K562 (cell line): Measurements from ENCODE around the gene DLG4. TPM values are rescaled to one million over a fixed set of nuclear protein-coding genes. Genes with fewer than 3 reads are reported as not detected.
A peak's percentile ranks its signal among the peaks of the same experiment; 100 is the strongest.

Experiments used
- CHD2 ChIP-seq: IDR thresholded peaks from 2 replicates; pipeline ENCODE4 v1.6.1; 2011; ENCODE audit warnings: low read depth, low read length
- E2F6 ChIP-seq, 2 experiments: IDR thresholded peaks; 2 replicates each; pipeline ENCODE4 v1.6.1; 2011; ENCODE audit warnings: borderline replicate concordance in 1 of 2, control low read depth in 1 of 2, low read depth in 1 of 2, low read length in 1 of 2, mild to moderate bottlenecking in 1 of 2, mixed read lengths in 1 of 2, moderate library complexity in 1 of 2; ENCODE audit not compliant: insufficient read depth in 1 of 2, insufficient read length in 1 of 2, poor library complexity in 1 of 2, severe bottlenecking in 1 of 2; ENCODE audit errors: extremely low read depth in 1 of 2
- FOXP4 ChIP-seq: sonication (generic); formaldehyde crosslinking; IDR thresholded peaks from 2 replicates; pipeline ENCODE4 v1.8.0; 2022; ENCODE audit warnings: mild to moderate bottlenecking, missing genetic modification reagents, borderline replicate concordance
- HNRNPL ChIP-seq: fragments of 200-400 bp; formaldehyde crosslinking; IDR thresholded peaks from 2 replicates; pipeline ENCODE4 v1.6.1; 2017; ENCODE audit warnings: low read depth, mild to moderate bottlenecking, low read length
- HOMEZ ChIP-seq: fragments of 250-450 bp; sonication (Bioruptor Pico); IDR thresholded peaks from 2 replicates; pipeline ENCODE4 v1.4.0; 2020; ENCODE audit warnings: mild to moderate bottlenecking, moderate library complexity
- HOXB6 ChIP-seq: fragments of 250-450 bp; sonication (Bioruptor Pico); IDR thresholded peaks from 2 replicates; pipeline ENCODE4 v1.5.1; 2022; ENCODE audit warnings: mild to moderate bottlenecking, borderline replicate concordance
- KLF16 ChIP-seq: IDR thresholded peaks from 2 replicates; pipeline ENCODE4 v1.6.1; 2016; ENCODE audit warnings: antibody characterized with exemption
- PHF20 ChIP-seq: fragments of 450-650 bp; IDR thresholded peaks from 2 replicates; pipeline ENCODE4 v1.6.1; 2018; ENCODE audit not compliant: partially characterized antibody
- SAP30 ChIP-seq: fragments of 200-600 bp; sonication (generic); IDR thresholded peaks from 2 replicates; pipeline ENCODE4 v1.6.1; 2012; ENCODE audit warnings: borderline replicate concordance, low read depth, mild to moderate bottlenecking, moderate library complexity, low read length, control low read depth, inconsistent platforms; ENCODE audit not compliant: insufficient read depth, poor library complexity, severe bottlenecking
- STAT6 ChIP-seq: sonication (generic); formaldehyde crosslinking; IDR thresholded peaks from 2 replicates; pipeline ENCODE4 v1.8.1; 2023; ENCODE audit warnings: mild to moderate bottlenecking, missing genetic modification reagents
- TCF7 ChIP-seq: sonication (generic); IDR thresholded peaks from 2 replicates; pipeline ENCODE4 v1.6.1; 2016; ENCODE audit warnings: antibody characterized with exemption, borderline replicate concordance
- ZKSCAN8 ChIP-seq: fragments of 200-800 bp; sonication (Bioruptor generic); IDR thresholded peaks from 2 replicates; pipeline ENCODE4 v1.6.1; 2016; ENCODE audit warnings: missing genetic modification characterization, missing compliant biosample characterization
- ZNF316 ChIP-seq: fragments of 450-650 bp; IDR thresholded peaks from 2 replicates; pipeline ENCODE4 v1.6.1; 2016
- ZNF512 ChIP-seq: IDR thresholded peaks from 2 replicates; pipeline ENCODE4 v1.6.1; 2016; ENCODE audit warnings: missing genetic modification characterization, missing compliant biosample characterization
- ZNF740 ChIP-seq, 3 experiments: fragments of 200-800 bp in 1 of 3; sonication (Bioruptor generic) in 1 of 3; sonication (generic) in 1 of 3; formaldehyde crosslinking in 1 of 3; IDR thresholded peaks; 2 replicates each; pipeline versions ENCODE4 v1.6.1 to v1.8.0; 2016 to 2022; ENCODE audit warnings: mild to moderate bottlenecking in 2 of 3, missing compliant biosample characterization in 2 of 3, missing genetic modification characterization in 2 of 3, missing genetic modification reagents in 1 of 3
- polyA plus RNA-seq, 8 experiments: library from polyadenylated mRNA; depleted of rRNA in 4 of 8; stranded (reverse) in 5 of 8; unstranded in 3 of 8; fragments of >200 nt; fragmentation: Nextera tagmentation in 2 of 8; fragmentation: Illumina TruSeq in 1 of 8; extraction: Ambion mirVana in 2 of 8; extraction: Trizol in 1 of 8; gene quantifications; 2 replicates each; pipeline versions ENCODE4 v1.2.1 to v1.2.3, GENCODE V29; 2011 to 2014; ENCODE audit warnings: inconsistent platforms in 1 of 8, missing spikeins in 1 of 8
- total RNA-seq, 7 experiments: library from RNA; depleted of rRNA in 6 of 7; stranded (reverse); fragments of >200 nt in 6 of 7; fragmentation: Illumina TruSeq in 2 of 7; extraction: Trizol in 2 of 7; gene quantifications; 2 replicates each; pipeline versions ENCODE4 v1.2.1 to v1.2.3, GENCODE V29; 2011 to 2021; ENCODE audit warnings: low replicate concordance in 1 of 7

Gene DLG4
- total and polyA plus RNA-seq, 9 of the 15 experiments (the other 6 are each of a cell fraction or from before 2014, with no cell fraction given): 0.03 to 12.0 (median 4.1) TPM

- TF ChIP-seq STAT6 (CRISPR knock-in tag): no peak
- no peak for TF ChIP-seq HOMEZ
- no peak for TF ChIP-seq KLF16
- TF ChIP-seq SAP30: peak; percentile 38
- TF ChIP-seq ZKSCAN8 (CRISPR knock-in tag): no peak
- no peak for TF ChIP-seq HOXB6 (CRISPR knock-in tag)
- TF ChIP-seq E2F6 (IDR thresholded peaks at IDR 0.05; ENCODE audit: borderline replicate concordance in 1 of 2, extremely low read depth in 1 of 2, insufficient read depth in 1 of 2, insufficient read length in 1 of 2, low read depth in 1 of 2, low read length in 1 of 2, poor library complexity in 1 of 2, severe bottlenecking in 1 of 2): no peak
- no peak for TF ChIP-seq FOXP4 (CRISPR knock-in tag)
- TF ChIP-seq HNRNPL: no peak
- TF ChIP-seq PHF20: peak; percentile 91
- TF ChIP-seq ZNF512 (tag): no peak
- TF ChIP-seq CHD2: no peak
- no peak for TF ChIP-seq ZNF316
- no peak for TF ChIP-seq TCF7
- TF ChIP-seq ZNF740 (CRISPR knock-in tag; IDR thresholded peaks at IDR 0.05): 0 out of 2 replicates have a peak, but pooled peaks have one; percentile 31
- no peak for TF ChIP-seq ZNF740 (tag; IDR thresholded peaks at IDR 0.05)
Observed at GRCh38 chr17:7252176-7253043, 32.8 kb upstream of the DLG4 start, which contains the start of gene ELP5 (continued).
